Daoy (cell line): ENCODE results near the gene LEF1. TPM values are rescaled to one million over a fixed set of nuclear protein-coding genes. Genes with fewer than 3 reads are reported as not detected.

ENCODE experiments used
- DNase-seq: peaks from one replicate; pipeline ENCODE4 v3.0.0-alpha.2; 2015; ENCODE audit warnings: low read depth
- total RNA-seq: library from RNA; depleted of rRNA; stranded (reverse); fragments of >200 nt; shearing (Covaris generic); gene quantifications from 2 replicates; pipeline ENCODE4 v1.2.3, GENCODE V29; 2014; rRNA removed

The LEF1 gene
- total RNA-seq, 1 experiment from 2014 or later: 19.7 TPM

DNA sequence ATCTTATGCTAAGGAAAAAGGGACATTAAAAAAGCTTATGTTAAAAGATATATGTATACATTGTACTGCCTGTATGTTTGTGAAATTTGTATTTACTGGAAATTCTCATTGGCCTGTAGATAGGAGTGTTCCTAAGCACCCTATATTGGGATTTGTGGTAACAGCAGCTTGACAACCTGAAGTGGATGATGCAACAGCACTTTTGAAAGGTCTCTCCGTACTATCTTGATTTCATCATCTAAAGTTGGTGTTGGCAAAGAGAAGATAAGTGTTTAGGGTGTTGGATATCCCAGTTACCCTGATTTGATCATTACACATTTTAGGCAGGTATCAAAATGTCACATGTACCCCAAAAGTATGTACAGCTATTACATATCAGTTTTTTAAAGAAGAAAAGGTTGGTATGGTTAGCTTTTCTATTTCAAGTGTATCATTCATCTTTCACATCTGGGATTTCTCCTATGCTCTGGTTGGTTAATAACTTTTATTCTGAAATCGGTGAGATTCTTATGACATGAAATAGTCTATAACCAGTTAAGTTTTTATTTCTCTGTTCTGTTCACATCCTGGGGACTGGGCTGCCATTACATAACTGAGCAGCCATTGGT lies 168.7 kb downstream of the LEF1 start:
- no peak for DNase-seq

DNA sequence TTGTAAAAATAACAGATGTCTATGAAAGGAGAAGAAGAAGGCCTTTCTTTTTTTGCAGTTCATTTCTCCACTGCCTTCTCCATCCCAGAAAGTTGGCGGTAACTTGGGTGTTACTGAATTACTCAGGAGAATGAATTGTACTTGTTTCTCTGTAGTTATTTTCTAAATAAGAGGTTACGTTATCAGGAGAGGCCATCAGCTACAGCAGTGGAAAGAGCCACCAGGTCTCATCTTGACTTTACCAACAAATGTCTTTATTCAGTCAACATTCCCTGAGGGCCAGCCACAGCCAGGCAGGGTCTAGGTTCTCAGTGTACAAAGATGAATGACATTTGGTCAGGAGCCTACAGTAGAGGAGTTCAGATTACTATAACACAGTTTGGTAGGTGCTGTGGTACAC lies 170.9 kb downstream of the LEF1 start:
- DNase-seq: no peak

Other genes with a start within 250 kb of the LEF1 start
- 2.1 and 2.9 TPM in 2 replicates for gene CYP2U1, start 237.4 kb downstream of the LEF1 start, total RNA-seq
- gene HADH, start 179.0 kb downstream of the LEF1 start, total RNA-seq: 3.8 and 5.3 TPM in 2 replicates